COLO668 (cell line): ENCODE data around the gene FBLN7.

Experiments used
- DNase-seq: peaks from one replicate; lab custom pipeline; 2025; ENCODE audit not compliant: unreplicated experiment; lab: John Stamatoyannopoulos, UW

The FBLN7 gene

GRCh38 chr2:112220186-112220585 is 82.0 kb downstream of the FBLN7 start:
- DNase-seq = no peak

- no peak for DNase-seq
Measured at GRCh38 chr2:112220831-112221230, 82.6 kb downstream of the FBLN7 start.

- DNase-seq = no peak
Measured at GRCh38 chr2:112229348-112229747, 91.2 kb downstream of the FBLN7 start.

GRCh38 chr2:112230371-112230770 is 92.2 kb downstream of the FBLN7 start:
- DNase-seq = no peak
